HEK293 (cell line): ENCODE results near the gene SIN3A.
A peak's percentile ranks its signal among the peaks of the same experiment; 100 is the strongest.

ENCODE experiments used
- HIC1 ChIP-seq: fragments of 450-650 bp; formaldehyde crosslinking; IDR thresholded peaks from 2 replicates; pipeline ENCODE4 v1.5.1; 2016; ENCODE audit warnings: missing biosample characterization, missing genetic modification characterization
- KLF1 ChIP-seq: fragments of 450-650 bp; formaldehyde crosslinking; IDR thresholded peaks from 2 replicates; pipeline ENCODE4 v1.5.1; 2016; ENCODE audit warnings: missing biosample characterization, missing genetic modification characterization
- KLF10 ChIP-seq: fragments of 450-650 bp; IDR thresholded peaks from 2 replicates; pipeline ENCODE4 v1.5.1; 2018; ENCODE audit warnings: missing biosample characterization, mild to moderate bottlenecking, missing genetic modification characterization
- MZF1 ChIP-seq: fragments of 450-650 bp; formaldehyde crosslinking; IDR thresholded peaks from 2 replicates; pipeline ENCODE4 v1.5.1; 2017; ENCODE audit warnings: missing biosample characterization, missing genetic modification characterization, borderline replicate concordance
- PATZ1 ChIP-seq: fragments of 450-650 bp; formaldehyde crosslinking; IDR thresholded peaks from 2 replicates; pipeline ENCODE4 v1.5.1; 2016; ENCODE audit warnings: missing biosample characterization, missing genetic modification characterization
- RBAK ChIP-seq: fragments of 450-650 bp; formaldehyde crosslinking; IDR thresholded peaks from 2 replicates; pipeline ENCODE4 v1.5.1; 2016; ENCODE audit warnings: missing biosample characterization, missing genetic modification characterization
- SALL2 ChIP-seq: fragments of 450-650 bp; formaldehyde crosslinking; IDR thresholded peaks from 2 replicates; pipeline ENCODE4 v1.5.0; 2017; ENCODE audit warnings: missing biosample characterization, mild to moderate bottlenecking, missing genetic modification characterization, borderline replicate concordance
- TRIM28 ChIP-seq: IDR thresholded peaks from 2 replicates; pipeline ENCODE4 v1.6.1; 2011; ENCODE audit warnings: low read length, control low read depth, borderline replicate concordance
- ZBTB1 ChIP-seq: fragments of 450-650 bp; formaldehyde crosslinking; IDR thresholded peaks from 2 replicates; pipeline ENCODE4 v1.5.1; 2016; ENCODE audit warnings: missing biosample characterization, missing genetic modification characterization
- ZBTB11 ChIP-seq: fragments of 450-650 bp; formaldehyde crosslinking; conservative IDR thresholded peaks from 2 replicates; pipeline ENCODE4 v1.5.1; 2016; ENCODE audit warnings: low read depth, missing biosample characterization, missing genetic modification characterization
- ZBTB49 ChIP-seq: fragments of 450-650 bp; formaldehyde crosslinking; IDR thresholded peaks from 2 replicates; pipeline ENCODE4 v1.5.1; 2016; ENCODE audit warnings: missing biosample characterization, missing genetic modification characterization, low read depth
- ZFHX2 ChIP-seq: fragments of 450-650 bp; formaldehyde crosslinking; conservative IDR thresholded peaks from 2 replicates; pipeline ENCODE4 v1.5.1; 2016; ENCODE audit warnings: missing biosample characterization, missing genetic modification characterization
- ZNF26 ChIP-seq: fragments of 450-650 bp; formaldehyde crosslinking; IDR thresholded peaks from 2 replicates; pipeline ENCODE4 v1.5.1; 2016; ENCODE audit warnings: missing biosample characterization, missing genetic modification characterization
- ZNF37A ChIP-seq: fragments of 450-650 bp; IDR thresholded peaks from 2 replicates; pipeline ENCODE4 v1.5.1; 2018; ENCODE audit warnings: missing biosample characterization, missing genetic modification characterization
- ZNF394 ChIP-seq: fragments of 450-650 bp; formaldehyde crosslinking; IDR thresholded peaks from 2 replicates; pipeline ENCODE4 v1.5.1; 2016; ENCODE audit warnings: missing biosample characterization, missing genetic modification characterization, mild to moderate bottlenecking, moderate library complexity, borderline replicate concordance
- ZNF433 ChIP-seq: fragments of 450-650 bp; formaldehyde crosslinking; IDR thresholded peaks from 2 replicates; pipeline ENCODE4 v1.5.1; 2016; ENCODE audit warnings: missing biosample characterization, missing genetic modification characterization, low read depth
- ZNF518A ChIP-seq: fragments of 450-650 bp; formaldehyde crosslinking; conservative IDR thresholded peaks from 2 replicates; pipeline ENCODE4 v1.5.1; 2016; ENCODE audit warnings: low read depth, missing biosample characterization, missing genetic modification characterization
- ZNF571 ChIP-seq: fragments of 450-650 bp; formaldehyde crosslinking; IDR thresholded peaks from 2 replicates; pipeline ENCODE4 v1.5.0; 2017; ENCODE audit warnings: missing biosample characterization, missing genetic modification characterization
- ZNF600 ChIP-seq: fragments of 450-650 bp; formaldehyde crosslinking; IDR thresholded peaks from 2 replicates; pipeline ENCODE4 v1.5.1; 2016; ENCODE audit warnings: missing biosample characterization, missing genetic modification characterization
- ZNF777 ChIP-seq: fragments of 450-650 bp; formaldehyde crosslinking; IDR thresholded peaks from 2 replicates; pipeline ENCODE4 v1.5.1; 2017; ENCODE audit warnings: missing biosample characterization, missing genetic modification characterization, borderline replicate concordance
- ZNF837 ChIP-seq: fragments of 450-650 bp; formaldehyde crosslinking; IDR thresholded peaks from 2 replicates; pipeline ENCODE4 v1.5.1; 2016; ENCODE audit warnings: missing biosample characterization, missing genetic modification characterization

Gene SIN3A

GRCh38 chr15:75454471-75455378, 3.2 kb upstream of the SIN3A start (continued):
- TF ChIP-seq ZNF518A = no peak
- TF ChIP-seq ZNF837 (tag by site-specific recombination) = no peak
- peak; percentile 81 for TF ChIP-seq PATZ1 (tag by site-specific recombination)
- no peak for TF ChIP-seq ZNF777 (tag by site-specific recombination)
- TF ChIP-seq ZNF571 (tag by site-specific recombination) = no peak
- TF ChIP-seq ZFHX2 (tag by site-specific recombination) = peak; percentile 86
- peak; percentile 82 for TF ChIP-seq ZNF600
- no peak for TF ChIP-seq ZBTB1 (tag by site-specific recombination)
- TF ChIP-seq SALL2 (tag by site-specific recombination) = no peak
- no peak for TF ChIP-seq HIC1
- TF ChIP-seq ZNF26 (tag by site-specific recombination) = no peak
- TF ChIP-seq TRIM28 = no peak
- no peak for TF ChIP-seq ZNF37A (tag by site-specific recombination)
- TF ChIP-seq RBAK = no peak
- TF ChIP-seq KLF1 (tag by site-specific recombination) = peak; percentile 43
- no peak for TF ChIP-seq ZBTB49 (tag by site-specific recombination)
- 0 out of 2 replicates have a peak, but pooled peaks have one; percentile 8 for TF ChIP-seq ZBTB11 (tag by site-specific recombination)
- TF ChIP-seq MZF1 = no peak
- TF ChIP-seq ZNF394 = 0 out of 2 replicates have a peak, but pooled peaks have one; percentile 9
- TF ChIP-seq KLF10 = no peak
- no peak for TF ChIP-seq ZNF433 (tag by site-specific recombination)
